Activated CD4-positive, alpha-beta T cell treated with anti-CD3 and anti-CD28 coated beads for 36 hours (primary cell): Measurements from ENCODE around the gene NGFR. TPM values are rescaled to one million over a fixed set of nuclear protein-coding genes. Genes with fewer than 3 reads are reported as not detected.

Experiments used
- ATAC-seq: fragments of 200-7000 bp; cut with Tn5 transposase; one replicate; pipeline ENCODE4 v1.10.0; 2021; ENCODE audit warnings: mild to moderate bottlenecking, moderate library complexity
- CTCF ChIA-PET: fragments of 350-600 bp; sonication (Branson Sonifier 250); formaldehyde crosslinking; loops from one replicate; lab custom pipeline; 2021; ENCODE audit warnings: antibody characterized with exemption; lab: Charles Lee
- POLR2A ChIA-PET: fragments of 350-600 bp; sonication (Branson Sonifier 250); formaldehyde crosslinking; loops from one replicate; lab custom pipeline; 2021; ENCODE audit warnings: antibody characterized with exemption, inconsistent platforms; lab: Charles Lee
- DNase-seq: peaks from one replicate; pipeline ENCODE4 v3.0.0-alpha.2; 2020
- H3K27ac Mint-ChIP-seq: one replicate; pipeline ENCODE4 v1.8.0; 2021; ENCODE audit warnings: mixed read lengths
- H3K27me3 Mint-ChIP-seq: one replicate; pipeline ENCODE4 v1.8.0; 2021; ENCODE audit warnings: mixed read lengths
- H3K36me3 Mint-ChIP-seq: one replicate; pipeline ENCODE4 v1.8.0; 2021; ENCODE audit warnings: low read depth, mixed read lengths
- H3K4me1 Mint-ChIP-seq: one replicate; pipeline ENCODE4 v1.8.0; 2021; ENCODE audit warnings: mixed read lengths
- H3K4me3 Mint-ChIP-seq: one replicate; pipeline ENCODE4 v1.8.0; 2021; ENCODE audit warnings: mild to moderate bottlenecking, moderate library complexity, mixed read lengths
- H3K9me3 Mint-ChIP-seq: one replicate; pipeline ENCODE4 v1.8.0; 2021; ENCODE audit warnings: low read depth, mixed read lengths
- intact Hi-C, 2 experiments: fragments of 100-400 bp; cut with DNase I in 1 of 2; cut with micrococcal nuclease in 1 of 2; formaldehyde crosslinking; loops; one replicate each; pipeline versions ENCODE4 v1.14.2 to v1.15.1; 2022 to 2024; cut with DNase I, micrococcal nuclease
- total RNA-seq, 2 experiments: library from RNA; stranded (reverse); gene quantifications; one replicate each; pipeline ENCODE4 v1.2.3, GENCODE V29; 2021

Gene NGFR
- total RNA-seq, 2 experiments from 2014 or later = 0.21 to 0.46 TPM

- DNase-seq (no peak), ATAC-seq (no peak)
- Mint-ChIP-seq H3K27me3 (peaks cover 10% of the 10 kb centered on the region), H3K27ac (no peak overlapping the region), H3K36me3 (no peaks in the 10 kb centered on the region), H3K4me1 (peaks cover 8% of the 10 kb centered on the region), H3K9me3 (no peaks in the 10 kb centered on the region), H3K4me3 (no peak overlapping the region)
- ChIA-PET CTCF (interaction anchor here (0.6 to 0.8 kb wide), 2 partner anchors 21 to 75 kb away, joined by 3 read pairs; no protein-coding TSS in a partner anchor), POLR2A (no interaction called here)
- intact Hi-C loops = no loop called here
Measured at GRCh38 chr17:49527927-49528651, 33.0 kb downstream of the NGFR start.

- H3K27ac Mint-ChIP-seq = no peak overlapping the region
- CTCF ChIA-PET = interaction anchor here (0.8 kb wide), 1 partner anchor 94 kb away, joined by 4 read pairs; no protein-coding TSS in a partner anchor
- H3K9me3 Mint-ChIP-seq = no peaks in the 10 kb centered on the region
Measured at GRCh38 chr17:49528966-49529365, 33.9 kb downstream of the NGFR start.

GRCh38 chr17:49530118-49530517 lies 35.0 kb downstream of the NGFR start:
- CTCF ChIA-PET = no interaction called here
- intact Hi-C loops = no loop called here
- Mint-ChIP-seq H3K27me3 (peaks cover 15% of the 10 kb centered on the region), H3K9me3 (no peaks in the 10 kb centered on the region), H3K4me3 (no peak overlapping the region), H3K4me1 (no peaks in the 10 kb centered on the region), H3K27ac (no peak overlapping the region), H3K36me3 (no peaks in the 10 kb centered on the region)
- ATAC-seq (no peak), DNase-seq (no peak)
- POLR2A ChIA-PET = interaction anchor here (0.6 to 0.8 kb wide), 2 partner anchors 22 to 133 kb away, joined by 3 read pairs; no protein-coding TSS in a partner anchor

More at GRCh38 chr17:49528966-49529365, 33.9 kb downstream of the NGFR start:
- H3K27me3 Mint-ChIP-seq = peaks cover 13% of the 10 kb centered on the region
- POLR2A ChIA-PET = no interaction called here
- DNase-seq (no peak), ATAC-seq (no peak)
- no peak overlapping the region for H3K4me3 Mint-ChIP-seq
- intact Hi-C loops = no loop called here
- no peaks in the 10 kb centered on the region for H3K36me3 Mint-ChIP-seq
- H3K4me1 Mint-ChIP-seq = no peaks in the 10 kb centered on the region

GRCh38 chr17:49543860-49544259 lies 48.8 kb downstream of the NGFR start:
- Mint-ChIP-seq H3K27ac (no peak overlapping the region), H3K9me3 (peaks cover 10% of the 10 kb centered on the region), H3K27me3 (peaks cover 7% of the 10 kb centered on the region), H3K4me1 (no peaks in the 10 kb centered on the region), H3K4me3 (no peak overlapping the region), H3K36me3 (peaks cover 5% of the 10 kb centered on the region)
- ChIA-PET POLR2A (no interaction called here), CTCF (interaction anchor here (1.0 to 3.1 kb wide), 3 partner anchors 13 to 144 kb away, joined by 3 to 17 read pairs (median 5); no protein-coding TSS in a partner anchor)
- intact Hi-C loops = no loop called here
- no peak for DNase-seq
- ATAC-seq = no peak

GRCh38 chr17:49545007-49545660 lies 50.0 kb downstream of the NGFR start:
- no peak overlapping the region for H3K27ac Mint-ChIP-seq
- peaks cover 5% of the 10 kb centered on the region for H3K36me3 Mint-ChIP-seq
- no peak for DNase-seq
- H3K9me3 Mint-ChIP-seq = peaks cover 10% of the 10 kb centered on the region
- no peak for ATAC-seq
- H3K4me3 Mint-ChIP-seq = no peak overlapping the region
- intact Hi-C loops = no loop called here
- peaks cover 7% of the 10 kb centered on the region for H3K27me3 Mint-ChIP-seq
- ChIA-PET POLR2A (no interaction called here), CTCF (interaction anchor here (1.0 to 3.1 kb wide), 2 partner anchors 12 to 16 kb away, joined by 3 to 17 read pairs; no protein-coding TSS in a partner anchor)
- H3K4me1 Mint-ChIP-seq = no peaks in the 10 kb centered on the region

GRCh38 chr17:49545806-49546545 lies 50.9 kb downstream of the NGFR start:
- ChIA-PET POLR2A (no interaction called here), CTCF (interaction anchor here (0.8 to 3.1 kb wide), 2 partner anchors 11 to 110 kb away, joined by 3 to 17 read pairs; no protein-coding TSS in a partner anchor)
- H3K27ac Mint-ChIP-seq = no peak overlapping the region
- DNase-seq (no peak), ATAC-seq (no peak)
- no peaks in the 10 kb centered on the region for H3K4me1 Mint-ChIP-seq
- H3K27me3 Mint-ChIP-seq = peaks cover 7% of the 10 kb centered on the region
- peaks cover 5% of the 10 kb centered on the region for H3K36me3 Mint-ChIP-seq
- no peak overlapping the region for H3K4me3 Mint-ChIP-seq
- intact Hi-C loops = no loop called here
- peaks cover 10% of the 10 kb centered on the region for H3K9me3 Mint-ChIP-seq

GRCh38 chr17:49546546-49547535 lies 51.7 kb downstream of the NGFR start:
- no peak for ATAC-seq
- Mint-ChIP-seq H3K4me3 (no peak overlapping the region), H3K36me3 (peaks cover 5% of the 10 kb centered on the region), H3K9me3 (peaks cover 6% of the 10 kb centered on the region), H3K27ac (no peak overlapping the region), H3K27me3 (peaks cover 4% of the 10 kb centered on the region), H3K4me1 (no peaks in the 10 kb centered on the region)
- ChIA-PET POLR2A (no interaction called here), CTCF (interaction anchor here (0.8 kb wide), 2 partner anchors 11 to 111 kb away, joined by 3 read pairs; no protein-coding TSS in a partner anchor)
- intact Hi-C loops = no loop called here
- no peak for DNase-seq

GRCh38 chr17:49547566-49547965 lies 52.5 kb downstream of the NGFR start:
- peaks cover 5% of the 10 kb centered on the region for H3K36me3 Mint-ChIP-seq
- no peak overlapping the region for H3K4me3 Mint-ChIP-seq
- ATAC-seq = no peak
- ChIA-PET POLR2A (no interaction called here), CTCF (interaction anchor here (0.8 kb wide), 1 partner anchor 10 kb away, joined by 3 read pairs; no protein-coding TSS in a partner anchor)
- no peak for DNase-seq
- peaks cover 4% of the 10 kb centered on the region for H3K27me3 Mint-ChIP-seq
- intact Hi-C loops = no loop called here
- peaks cover 6% of the 10 kb centered on the region for H3K9me3 Mint-ChIP-seq
- no peak overlapping the region for H3K27ac Mint-ChIP-seq
- H3K4me1 Mint-ChIP-seq = no peaks in the 10 kb centered on the region

- intact Hi-C loops = no loop called here
- peaks cover 5% of the 10 kb centered on the region for H3K36me3 Mint-ChIP-seq
- peaks cover 6% of the 10 kb centered on the region for H3K9me3 Mint-ChIP-seq
- H3K4me1 Mint-ChIP-seq = no peaks in the 10 kb centered on the region
- ChIA-PET CTCF (no interaction called here), POLR2A (no interaction called here)
- no peak for DNase-seq
- H3K4me3 Mint-ChIP-seq = no peak overlapping the region
- no peak for ATAC-seq
- H3K27ac Mint-ChIP-seq = no peak overlapping the region
- H3K27me3 Mint-ChIP-seq = peaks cover 4% of the 10 kb centered on the region
Measured at GRCh38 chr17:49548051-49548505, 53.0 kb downstream of the NGFR start.

- no peak overlapping the region for H3K27ac Mint-ChIP-seq
- H3K27me3 Mint-ChIP-seq = peaks cover 4% of the 10 kb centered on the region
- H3K36me3 Mint-ChIP-seq = peaks cover 5% of the 10 kb centered on the region
- intact Hi-C loops = no loop called here
- peaks cover 6% of the 10 kb centered on the region for H3K9me3 Mint-ChIP-seq
- POLR2A ChIA-PET = no interaction called here
- no peak overlapping the region for H3K4me3 Mint-ChIP-seq
- no peaks in the 10 kb centered on the region for H3K4me1 Mint-ChIP-seq
- ATAC-seq (peak; percentile 23), DNase-seq (peak; percentile 43)
- CTCF ChIA-PET = interaction anchor here (0.7 kb wide), 1 partner anchor 518 kb away, joined by 3 read pairs; no protein-coding TSS in a partner anchor
Measured at GRCh38 chr17:49548506-49549310, 53.6 kb downstream of the NGFR start.
